ENCODE results near the gene ANKRD29.

DNA sequence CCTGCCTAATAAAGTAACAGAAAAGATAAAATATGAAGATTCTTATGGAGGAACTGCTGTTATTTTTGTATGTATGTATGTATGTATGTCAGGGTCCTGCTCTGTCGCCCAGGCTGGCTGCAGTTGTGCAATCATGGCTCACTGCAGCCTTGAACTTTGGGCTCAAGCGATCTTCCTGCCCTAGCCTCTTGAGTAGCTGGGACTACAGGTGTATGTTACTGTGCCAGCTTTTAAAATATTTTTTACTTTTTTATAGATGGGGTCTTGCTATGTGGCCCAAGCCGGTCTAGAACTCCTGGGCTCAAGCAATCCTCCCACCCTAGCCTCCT, 26.7 kb downstream of the ANKRD29 start:
- TF ChIP-seq, protein P1, sequence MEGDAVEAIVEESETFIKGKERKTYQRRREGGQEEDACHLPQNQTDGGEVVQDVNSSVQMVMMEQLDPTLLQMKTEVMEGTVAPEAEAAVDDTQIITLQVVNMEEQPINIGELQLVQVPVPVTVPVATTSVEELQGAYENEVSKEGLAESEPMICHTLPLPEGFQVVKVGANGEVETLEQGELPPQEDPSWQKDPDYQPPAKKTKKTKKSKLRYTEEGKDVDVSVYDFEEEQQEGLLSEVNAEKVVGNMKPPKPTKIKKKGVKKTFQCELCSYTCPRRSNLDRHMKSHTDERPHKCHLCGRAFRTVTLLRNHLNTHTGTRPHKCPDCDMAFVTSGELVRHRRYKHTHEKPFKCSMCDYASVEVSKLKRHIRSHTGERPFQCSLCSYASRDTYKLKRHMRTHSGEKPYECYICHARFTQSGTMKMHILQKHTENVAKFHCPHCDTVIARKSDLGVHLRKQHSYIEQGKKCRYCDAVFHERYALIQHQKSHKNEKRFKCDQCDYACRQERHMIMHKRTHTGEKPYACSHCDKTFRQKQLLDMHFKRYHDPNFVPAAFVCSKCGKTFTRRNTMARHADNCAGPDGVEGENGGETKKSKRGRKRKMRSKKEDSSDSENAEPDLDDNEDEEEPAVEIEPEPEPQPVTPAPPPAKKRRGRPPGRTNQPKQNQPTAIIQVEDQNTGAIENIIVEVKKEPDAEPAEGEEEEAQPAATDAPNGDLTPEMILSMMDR (conservative IDR thresholded peaks at IDR 0.05 in 1 of 2, IDR thresholded peaks at IDR 0.05 in 1 of 2; ENCODE audit: low read depth in 1 of 2, low read length in 2 of 2) = no peak
- no peak for TF ChIP-seq EZH2 (IDR thresholded peaks at IDR 0.05; ENCODE audit: low read length, missing control alignments)

All from fibroblast of lung (primary cell).